NOMO-1 (cell line): ENCODE results near the gene DCST2.

ENCODE experiments used
- DNase-seq, 2 experiments: peaks; one replicate each; lab custom pipeline; 2025; ENCODE audit not compliant: unreplicated experiment in 2 of 2; lab: John Stamatoyannopoulos, UW

Gene DCST2

GRCh38 chr1:155070158-155070621 is 36.6 kb upstream of the DCST2 start:
- no peak for DNase-seq

DNA sequence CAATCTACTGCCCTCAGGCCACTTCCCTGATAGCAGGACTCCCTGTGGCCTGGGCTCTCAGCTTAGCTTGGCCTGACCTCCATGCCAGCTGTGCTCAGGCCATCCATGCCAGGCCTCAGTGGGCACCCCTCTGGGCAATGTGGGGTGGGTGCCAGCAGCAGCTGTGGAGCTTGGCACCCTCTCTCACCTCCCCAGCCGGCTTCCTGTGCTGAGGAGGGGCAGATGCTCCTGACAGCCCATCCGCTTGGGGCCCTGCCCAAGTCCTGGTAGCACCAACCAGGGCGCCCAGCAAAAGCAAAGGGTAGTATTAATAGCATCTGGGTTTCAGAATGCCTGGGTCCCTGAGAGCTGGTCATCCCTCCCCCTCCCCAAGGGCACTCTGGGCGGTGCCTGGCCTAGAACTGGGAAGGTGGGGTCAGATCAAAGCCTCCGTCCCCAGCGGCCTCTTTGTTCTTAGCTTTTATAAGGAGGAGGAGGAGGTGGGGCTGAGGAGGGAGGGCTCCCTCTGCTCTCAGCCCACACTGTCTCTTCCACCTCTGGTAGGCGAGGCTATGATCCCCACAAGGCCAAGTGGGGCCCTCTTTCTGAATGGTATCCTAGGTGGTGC is 36.1 kb upstream of the DCST2 start:
- no peak for DNase-seq

DNA sequence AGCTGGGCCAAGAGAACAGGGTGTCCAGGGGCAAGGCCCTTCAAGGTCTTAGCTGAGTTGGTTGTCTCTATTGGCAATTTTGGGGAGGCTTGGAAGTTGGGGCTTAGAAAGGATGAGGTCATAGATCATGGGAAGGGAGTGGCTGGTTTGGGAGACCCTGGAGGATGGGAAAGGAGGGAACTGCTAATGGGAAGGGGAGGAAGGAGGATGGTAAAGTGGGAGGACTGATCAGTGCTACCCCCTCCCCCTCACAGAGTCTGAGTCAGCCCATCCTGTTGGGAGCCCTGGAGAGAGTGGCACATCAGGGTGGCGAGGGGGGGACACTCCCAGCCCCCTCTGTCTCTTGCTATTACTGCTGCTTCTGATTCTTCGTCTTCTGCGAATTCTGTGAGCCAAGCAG is 35.0 kb upstream of the DCST2 start:
- no peak for DNase-seq

- DNase-seq, result no peak
Observed at GRCh38 chr1:155066777-155067176, 33.2 kb upstream of the DCST2 start.

- no peak for DNase-seq
Observed at GRCh38 chr1:155064832-155065429, 31.4 kb upstream of the DCST2 start.

GRCh38 chr1:155064111-155064831 is 30.7 kb upstream of the DCST2 start:
- DNase-seq, result no peak

DNA sequence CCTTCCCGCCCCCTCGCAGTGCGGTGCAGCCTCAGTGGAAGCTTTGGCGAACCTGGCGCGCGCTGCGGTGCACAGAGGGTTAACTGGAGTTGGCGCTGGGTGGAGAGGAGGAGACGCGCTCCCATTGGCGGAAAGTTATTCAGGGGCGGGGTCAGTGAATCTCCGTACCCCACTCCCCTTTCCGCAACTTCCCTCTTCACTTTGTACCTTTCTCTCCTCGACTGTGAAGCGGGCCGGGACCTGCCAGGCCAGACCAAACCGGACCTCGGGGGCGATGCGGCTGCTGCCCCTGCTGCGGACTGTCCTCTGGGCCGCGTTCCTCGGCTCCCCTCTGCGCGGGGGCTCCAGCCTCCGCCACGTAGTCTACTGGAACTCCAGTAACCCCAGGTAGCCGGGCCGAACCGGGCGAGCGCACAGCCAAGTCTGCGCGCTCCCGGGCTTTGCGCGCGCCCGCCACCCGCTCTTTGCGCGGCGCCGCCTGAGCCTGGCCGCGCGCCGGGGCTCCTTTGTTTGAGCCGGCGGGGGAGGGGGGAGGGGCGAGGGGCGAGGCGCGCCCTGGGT is 30.0 kb upstream of the DCST2 start, which contains the start of gene EFNA4:
TSS of gene EFNA4 (plus strand) at position 191 of the 561 bp plus-strand sequence. CDS start at position 275, 84 bp downstream.
- peak; percentile 93 to 94 for DNase-seq

- peak; percentile 36 to 37 for DNase-seq
Observed at GRCh38 chr1:155062702-155063411, 29.3 kb upstream of the DCST2 start.

- no peak for DNase-seq
Observed at GRCh38 chr1:155062151-155062686, 28.6 kb upstream of the DCST2 start.

GRCh38 chr1:155061381-155062150 is 28.0 kb upstream of the DCST2 start:
- peak; percentile 63 to 78 for DNase-seq

GRCh38 chr1:155060736-155061135 is 27.2 kb upstream of the DCST2 start:
- DNase-seq, result no peak

DNA sequence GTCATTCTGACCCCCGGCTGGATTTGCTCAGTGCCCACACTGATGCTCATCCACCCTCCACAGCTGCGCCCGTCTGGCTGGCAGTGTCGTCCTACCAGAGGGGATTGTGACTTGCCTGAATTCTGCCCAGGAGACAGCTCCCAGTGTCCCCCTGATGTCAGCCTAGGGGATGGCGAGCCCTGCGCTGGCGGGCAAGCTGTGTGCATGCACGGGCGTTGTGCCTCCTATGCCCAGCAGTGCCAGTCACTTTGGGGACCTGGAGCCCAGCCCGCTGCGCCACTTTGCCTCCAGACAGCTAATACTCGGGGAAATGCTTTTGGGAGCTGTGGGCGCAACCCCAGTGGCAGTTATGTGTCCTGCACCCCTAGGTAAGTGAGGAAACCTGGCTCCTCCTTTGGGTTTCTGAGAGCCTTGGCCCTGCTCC is 24.2 kb upstream of the DCST2 start:
- no peak for DNase-seq

DNA sequence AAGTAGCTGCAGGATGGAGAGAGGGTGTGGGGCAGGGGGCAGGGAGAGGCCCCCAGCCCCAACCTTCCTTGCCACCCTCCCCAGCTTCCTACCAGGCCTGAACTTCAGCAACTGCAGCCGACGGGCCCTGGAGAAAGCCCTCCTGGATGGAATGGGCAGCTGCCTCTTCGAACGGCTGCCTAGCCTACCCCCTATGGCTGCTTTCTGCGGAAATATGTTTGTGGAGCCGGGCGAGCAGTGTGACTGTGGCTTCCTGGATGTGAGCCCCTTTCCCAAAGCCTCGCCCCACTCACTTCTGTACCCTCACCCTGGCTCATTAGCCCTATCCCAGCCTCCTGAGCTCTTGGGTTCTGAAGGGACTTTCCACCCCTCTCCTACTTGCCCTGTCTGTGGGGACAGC is 23.5 kb upstream of the DCST2 start:
- DNase-seq, result no peak

DNA sequence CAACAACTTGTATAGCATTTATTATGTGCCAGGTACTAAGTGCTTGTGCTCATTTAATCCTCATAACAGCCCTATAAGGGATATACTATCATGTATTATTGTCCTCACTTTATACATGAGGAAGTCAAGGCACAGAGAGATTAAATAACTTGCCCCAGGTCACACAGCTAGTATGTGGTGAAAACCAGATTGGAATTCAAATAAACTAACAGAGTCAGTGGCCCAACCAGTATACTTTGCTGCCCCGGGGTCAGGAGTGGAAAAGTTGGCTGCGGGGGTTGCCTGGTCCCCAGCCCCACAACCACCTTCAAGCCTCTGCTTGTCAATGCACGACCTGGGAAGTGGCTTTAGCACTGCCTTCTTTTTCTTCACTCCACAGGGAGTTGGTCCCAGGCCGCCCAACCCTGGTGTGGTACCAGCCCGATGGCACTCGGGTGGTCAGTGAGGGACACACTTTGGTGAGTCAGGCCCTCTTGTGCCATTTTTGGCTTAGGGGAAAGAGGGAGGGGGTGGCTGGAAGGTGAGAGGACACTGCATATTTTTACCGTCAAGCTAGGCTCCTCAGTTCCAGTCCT is 20.0 kb upstream of the DCST2 start:
- no peak for DNase-seq

DNA sequence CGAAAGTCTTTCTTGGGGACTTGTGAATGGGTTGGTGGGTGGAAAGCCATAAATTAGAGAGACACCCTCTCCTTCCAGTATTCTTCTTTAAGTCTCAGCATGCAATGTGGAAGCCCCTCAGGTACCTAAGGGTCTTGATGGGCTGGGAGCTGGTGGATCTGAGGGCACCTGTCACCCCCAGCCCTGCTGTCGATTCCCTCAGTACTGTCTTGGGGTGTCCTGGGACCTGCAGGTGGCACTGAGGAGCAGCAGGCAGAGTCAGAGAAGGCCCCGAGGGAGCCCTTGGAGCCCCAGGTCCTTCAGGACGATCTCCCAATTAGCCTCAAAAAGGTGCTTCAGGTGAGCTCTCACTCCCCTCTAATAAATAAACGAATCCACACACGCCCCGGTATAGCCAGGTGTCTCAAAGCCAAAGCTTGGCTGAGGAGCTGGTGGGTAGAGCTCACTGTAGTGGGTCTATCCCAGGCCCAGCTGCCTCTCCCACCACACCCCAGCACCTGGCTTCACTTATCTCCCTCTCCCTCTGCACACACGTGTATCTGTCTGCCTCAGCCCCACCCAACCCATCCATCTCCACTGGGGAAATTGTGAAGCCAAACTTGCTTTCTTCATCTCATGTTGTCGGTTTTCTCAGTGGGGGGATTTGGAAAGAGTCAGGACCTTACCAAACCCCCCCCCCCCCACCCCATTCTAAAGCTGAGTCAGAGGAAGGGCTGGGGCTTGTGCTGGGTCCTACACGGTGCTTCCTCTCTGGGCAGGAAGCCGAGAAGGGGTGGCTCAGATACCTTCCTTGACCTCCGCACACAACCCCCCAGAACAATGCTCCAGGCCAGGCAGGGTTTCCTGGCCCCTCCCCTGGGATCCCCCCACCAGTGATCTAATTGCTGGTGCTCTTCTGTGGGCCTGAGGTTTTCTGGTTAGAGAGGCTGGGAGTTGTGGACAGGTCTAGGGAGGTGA is 19.1 kb upstream of the DCST2 start:
- DNase-seq, result peak in 1 of 2 experiments; percentile 18

DNA sequence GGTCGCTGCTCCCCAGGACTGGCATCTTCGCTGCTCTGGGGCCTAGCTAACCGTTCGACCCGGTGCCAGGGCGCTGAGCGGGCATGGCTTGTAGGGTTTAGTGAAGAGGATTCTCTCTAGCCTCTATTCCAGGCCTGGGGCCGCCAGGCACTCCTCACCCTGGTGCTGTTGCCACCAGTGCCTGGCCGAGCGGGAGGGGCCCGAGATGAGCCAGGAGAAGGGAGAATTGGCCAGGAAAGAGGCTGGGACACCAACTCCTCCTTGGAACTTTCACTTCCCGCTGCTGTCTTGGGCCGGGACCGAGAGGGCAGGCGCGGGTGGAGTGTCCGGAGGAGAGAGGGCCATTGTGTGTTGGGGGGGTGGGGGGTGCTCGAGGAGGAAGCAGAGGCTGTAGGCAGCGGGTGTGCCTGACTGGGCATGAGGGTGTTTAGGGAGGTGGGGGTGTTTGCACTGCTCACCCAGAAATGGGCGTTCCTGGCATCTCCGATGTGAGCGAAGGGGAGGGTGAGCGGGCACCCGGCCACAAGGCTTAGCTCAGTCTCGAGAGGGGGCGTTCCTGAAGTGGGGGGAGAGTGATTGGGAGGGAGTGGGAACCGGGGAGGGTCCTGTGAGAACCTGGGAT is 18.3 kb upstream of the DCST2 start:
- DNase-seq, result peak in 1 of 2 experiments; percentile 23

- no peak for DNase-seq
Observed at GRCh38 chr1:155051342-155051776, 17.8 kb upstream of the DCST2 start.
